ENCODE results near the gene KCNK6. TPM values are rescaled to one million over a fixed set of nuclear protein-coding genes. Genes with fewer than 3 reads are reported as not detected.

The KCNK6 gene
- total RNA-seq, 1 experiment from 2014 or later = 6.5 TPM

DNA sequence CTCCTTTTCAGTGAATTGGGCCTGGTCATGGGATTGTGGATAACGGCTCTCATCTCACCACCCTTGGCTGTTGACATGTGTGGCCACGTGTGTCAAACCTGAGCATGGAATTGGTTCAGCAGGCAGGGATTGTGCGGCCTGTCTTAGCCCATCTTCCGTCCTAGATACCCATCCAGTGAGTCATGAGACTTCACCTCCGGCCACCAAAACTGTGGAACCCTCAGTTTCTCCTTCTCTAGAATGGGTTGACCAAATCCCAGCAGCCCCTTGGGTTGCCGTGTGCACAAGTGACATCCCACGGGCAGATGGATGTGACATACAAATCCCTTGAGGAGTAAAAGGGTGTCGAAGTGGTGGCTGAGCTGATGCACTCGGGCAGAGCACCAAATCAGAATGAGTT, 61.5 kb downstream of the KCNK6 start:
- no peak overlapping the region for H3K14ac ChIP-seq (ENCODE audit: insufficient read depth, low read length)
- H3K23ac ChIP-seq (ENCODE audit: insufficient read length, low read depth, low read length) = no peak overlapping the region
- no peak overlapping the region for H4K8ac ChIP-seq (replicated peaks; ENCODE audit: insufficient read length, low read depth, low read length)
- Mint-ChIP-seq H3K36me3 (ENCODE audit: insufficient read depth in 1 of 3, low read depth in 3 of 3) (peaks cover 23 to 63% (median 50%) of the 10 kb centered on the region in 3 experiments; a peak in 6 of 7 replicates), H3K9me3 (no peaks in the 10 kb centered on the region), H3K27me3 (ENCODE audit: low read depth) (no peaks in the 10 kb centered on the region), H3K4me3 (no peak overlapping the region), H3K27ac (no peak overlapping the region), H3K4me1 (peaks cover 10 to 17% of the 10 kb centered on the region in 2 experiments)
- no peak overlapping the region for H2AK5ac ChIP-seq (ENCODE audit: insufficient read length, low read length)
- H2BK20ac ChIP-seq (ENCODE audit: low read depth, low read length, poor library complexity, severe bottlenecking) = no peak overlapping the region
- peaks cover 7% of the 10 kb centered on the region; the same call in 1 of the 2 replicates for H3K79me2 ChIP-seq (ENCODE audit: insufficient read depth, low read length)
- H3K9me3 ChIP-seq (ENCODE audit: control insufficient read depth, low read depth, low read length) = no peaks in the 10 kb centered on the region
- H4K5ac ChIP-seq (ENCODE audit: insufficient read length, low read depth, low read length) = no peak overlapping the region
- no peak overlapping the region for H3K9ac ChIP-seq (ENCODE audit: extremely low read depth, insufficient read length, low read length)
- no peak overlapping the region for H3K4me2 ChIP-seq (ENCODE audit: insufficient read depth, insufficient read length, low read length)
- no peak overlapping the region for H2BK12ac ChIP-seq (ENCODE audit: insufficient read length, low read depth, low read length)
- no peak overlapping the region for H3K4ac ChIP-seq (ENCODE audit: low read depth, low read length)
- H2BK120ac ChIP-seq (ENCODE audit: low read depth, low read length, poor library complexity, severe bottlenecking) = no peak overlapping the region
- WGBS (ENCODE audit: extremely low coverage, insufficient read length, low lambda C conversion rate) = no CpG with 5 or more reads among the region's 9 CpGs
- no peak overlapping the region for H3T11ph ChIP-seq (ENCODE audit: low read length)
- H4K20me1 ChIP-seq (ENCODE audit: control insufficient read depth, insufficient read depth, insufficient read length) = peaks cover 3% of the 10 kb centered on the region
- H3K79me1 ChIP-seq (ENCODE audit: insufficient read depth, low read depth, low read length, poor library complexity, severe bottlenecking) = peaks cover 6% of the 10 kb centered on the region
- no peak overlapping the region for H3K18ac ChIP-seq (ENCODE audit: insufficient read length, low read depth, low read length)
- no peak overlapping the region for H4K91ac ChIP-seq (ENCODE audit: insufficient read length, low read depth, low read length)
- H3K56ac ChIP-seq (ENCODE audit: insufficient read length, low read depth, low read length) = no peak overlapping the region
- H3K4me1 ChIP-seq (ENCODE audit: insufficient read depth, low read length) = no peaks in the 10 kb centered on the region
- H2AFZ ChIP-seq (ENCODE audit: low read length) = no peak overlapping the region
- H2BK15ac ChIP-seq (ENCODE audit: low read depth, low read length) = no peak overlapping the region
- H3K23me2 ChIP-seq (ENCODE audit: insufficient read length, low read depth, low read length, poor library complexity, severe bottlenecking) = peaks cover 2% of the 10 kb centered on the region
- TF ChIP-seq CTCF (conservative IDR thresholded peaks at IDR 0.05) = no peak
- no peak overlapping the region for H2BK5ac ChIP-seq (ENCODE audit: insufficient read length, low read length)
- no peak overlapping the region for H3K27ac ChIP-seq (ENCODE audit: insufficient read length, low read depth, low read length)
- no peaks in the 10 kb centered on the region for H3K27me3 ChIP-seq (ENCODE audit: insufficient read depth, low read length)
- DNase-seq = no peak

Other genes starting within 250 kb of the KCNK6 start
- 12.0 and 13.1 TPM in 2 replicates for gene DPF1, start 95.6 kb upstream of the KCNK6 start, total RNA-seq (2021)
- gene PPP1R14A, start 63.5 kb upstream of the KCNK6 start, total RNA-seq (2021) = 18.3 and 19.6 TPM in 2 replicates
- gene SPINT2, start 55.3 kb upstream of the KCNK6 start, total RNA-seq (2021) = 283 and 287 TPM in 2 replicates
- gene C19orf33, start 15.6 kb upstream of the KCNK6 start, total RNA-seq (2021) = 1.2 TPM in 1 of 2 replicates, not detected in the other
- 73.2 and 77.4 TPM in 2 replicates for gene YIF1B, start 3.9 kb upstream of the KCNK6 start, total RNA-seq (2021)
- 3.0 and 3.7 TPM in 2 replicates for gene CATSPERG, start 16.0 kb downstream of the KCNK6 start, total RNA-seq (2021)
- 185 and 189 TPM in 2 replicates for gene PSMD8, start 54.7 kb downstream of the KCNK6 start, total RNA-seq (2021)
- gene GGN, start 68.2 kb downstream of the KCNK6 start, total RNA-seq (2021) = 1.5 and 2.4 TPM in 2 replicates
- gene SPRED3, start 68.9 kb downstream of the KCNK6 start, total RNA-seq (2021) = 11.5 and 16.4 TPM in 2 replicates
- 15.0 and 16.4 TPM in 2 replicates for gene FAM98C, start 83.2 kb downstream of the KCNK6 start, total RNA-seq (2021)
- gene RASGRP4, start 106.4 kb downstream of the KCNK6 start, total RNA-seq (2021) = 0.28 and 0.39 TPM in 2 replicates
- gene RYR1, start 113.8 kb downstream of the KCNK6 start, total RNA-seq (2021) = 8.4 and 8.9 TPM in 2 replicates

Measured in H9 (cell line).